Panc1 (cell line): Measurements from ENCODE around the gene SARNP. TPM values are rescaled to one million over a fixed set of nuclear protein-coding genes. Genes with fewer than 3 reads are reported as not detected.

ENCODE experiments used
- ATAC-seq: fragments of 200-7000 bp; cut with Tn5 transposase; 2 replicates; pipeline ENCODE4 v1.9.1; 2020; ENCODE audit warnings: mild to moderate bottlenecking, moderate library complexity
- BruUV-seq: library from RNA; stranded (reverse); fragments of 400-500 nt; replicated peaks from 2 replicates; lab custom pipeline; 2021; lab: Mats Ljungman, UMichigan
- CTCF ChIA-PET: fragments of 300-600 bp; sonication (Branson Sonifier 250); formaldehyde crosslinking; loops from one replicate; lab custom pipeline; 2022; ENCODE audit warnings: antibody characterized with exemption; lab: Charles Lee
- POLR2A ChIA-PET: fragments of 300-600 bp; sonication (Branson Sonifier 250); formaldehyde crosslinking; loops from one replicate; lab custom pipeline; 2022; ENCODE audit warnings: antibody characterized with exemption; lab: Charles Lee
- DNase-seq: peaks from one replicate; pipeline ENCODE4 v3.0.0-alpha.2; 2010; ENCODE audit warnings: low read depth, low spot score
- H3K27ac ChIP-seq: 2 replicates; pipeline ENCODE4 v1.5.1; 2011; ENCODE audit warnings: mild to moderate bottlenecking, low read length, inconsistent platforms
- H3K27me3 ChIP-seq: fragments of 200-500 bp; sonication (Bioruptor generic); 2 replicates; pipeline ENCODE4 v1.6.0; 2014; ENCODE audit warnings: low read length, inconsistent platforms; ENCODE audit not compliant: control insufficient read depth, insufficient read depth
- H3K36me3 ChIP-seq: fragments of 200-500 bp; sonication (Bioruptor generic); 2 replicates; pipeline ENCODE4 v1.5.1; 2014; ENCODE audit warnings: inconsistent platforms, mild to moderate bottlenecking, low read length, moderate library complexity; ENCODE audit not compliant: control insufficient read depth, insufficient read depth
- H3K4me1 ChIP-seq: 2 replicates; pipeline ENCODE4 v1.5.1; 2011; ENCODE audit warnings: inconsistent platforms, mild to moderate bottlenecking, low read length, moderate library complexity; ENCODE audit not compliant: control insufficient read depth, insufficient read depth
- H3K4me3 ChIP-seq, 2 experiments: 2 replicates each; pipeline ENCODE4 v1.5.1; 2011 to 2012; ENCODE audit warnings: low read depth in 2 of 2, low read length in 2 of 2, mild to moderate bottlenecking in 2 of 2, inconsistent platforms in 1 of 2, moderate library complexity in 1 of 2
- H3K9me3 ChIP-seq: fragments of 200-500 bp; sonication (Bioruptor generic); 2 replicates; pipeline ENCODE4 v1.5.1; 2014; ENCODE audit warnings: low read depth, mild to moderate bottlenecking, inconsistent platforms, low read length, moderate library complexity; ENCODE audit not compliant: control insufficient read depth, insufficient read depth
- POLR2AphosphoS5 ChIP-seq: IDR thresholded peaks from 2 replicates; pipeline ENCODE4 v1.6.1; 2012; ENCODE audit warnings: mild to moderate bottlenecking, low read depth, low read length, moderate library complexity
- SIN3A ChIP-seq: IDR thresholded peaks from 2 replicates; pipeline ENCODE4 v1.6.1; 2012; ENCODE audit warnings: low read depth, mild to moderate bottlenecking, low read length, moderate library complexity, borderline replicate concordance; ENCODE audit not compliant: insufficient read depth
- TCF7L2 ChIP-seq: IDR thresholded peaks from 2 replicates; pipeline ENCODE4 v1.6.1; 2011; ENCODE audit warnings: mild to moderate bottlenecking, low read depth, low read length, inconsistent platforms
- in situ Hi-C: cut with HindIII; loops from 2 replicates; pipeline ENCODE4 v1.10.0; 2016; ENCODE audit warnings: low sequenced_read_pairs, low pct_unique_long_range_greater_than_20kb
- intact Hi-C: fragments of 100-400 bp; cut with micrococcal nuclease; formaldehyde crosslinking; loops from one replicate; pipeline ENCODE4 v1.10.0; 2022; ENCODE audit not compliant: unreplicated experiment
- total RNA-seq: library from RNA; stranded (reverse); gene quantifications from one replicate; pipeline ENCODE4 v1.2.1, GENCODE V29; 2021; ENCODE audit not compliant: unreplicated experiment
- TF ChIP-seq, protein P1 (sequence below): fragments of 450-650 bp; IDR thresholded peaks from 2 replicates; pipeline ENCODE4 v1.5.1; 2017; ENCODE audit warnings: mild to moderate bottlenecking
- TF ChIP-seq, protein P2 (sequence below), 2 experiments: IDR thresholded peaks; 2 replicates each; pipeline ENCODE4 v1.6.1; 2011 to 2012; ENCODE audit warnings: low read depth in 2 of 2, control low read depth in 1 of 2, low read length in 1 of 2, mild to moderate bottlenecking in 1 of 2, moderate library complexity in 1 of 2; ENCODE audit not compliant: insufficient read depth in 1 of 2

SARNP gene
- total RNA-seq, 1 experiment from 2014 or later, result 69.3 TPM

DNA sequence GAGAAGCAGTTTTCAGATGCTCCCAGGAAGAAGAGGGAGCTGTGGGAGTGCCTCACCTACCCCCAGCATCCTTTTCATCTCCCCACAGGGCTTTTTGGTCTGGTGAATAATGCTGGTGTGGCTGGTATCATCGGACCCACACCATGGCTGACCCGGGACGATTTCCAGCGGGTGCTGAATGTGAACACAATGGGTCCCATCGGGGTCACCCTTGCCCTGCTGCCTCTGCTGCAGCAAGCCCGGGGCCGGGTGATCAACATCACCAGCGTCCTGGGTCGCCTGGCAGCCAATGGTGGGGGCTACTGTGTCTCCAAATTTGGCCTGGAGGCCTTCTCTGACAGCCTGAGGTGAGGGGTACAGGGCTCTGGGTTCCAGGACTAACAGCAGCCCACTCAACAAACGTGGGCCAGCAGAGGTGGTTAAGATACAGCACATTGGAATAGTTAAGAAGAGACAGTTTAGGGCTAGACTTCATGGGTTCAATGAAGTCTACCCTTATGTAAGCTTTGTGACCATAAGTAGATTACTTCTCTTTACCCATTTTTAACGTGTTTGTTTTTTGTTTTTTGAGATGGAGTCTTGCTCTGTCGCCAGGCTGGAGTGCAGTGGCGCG, 95.8 kb downstream of the SARNP start:
- Histone ChIP-seq H3K9me3 (no peaks in the 10 kb centered on the region), H3K4me1 (peaks cover 35% of the 10 kb centered on the region), H3K27ac (no peak overlapping the region), H3K27me3 (no peaks in the 10 kb centered on the region), H3K4me3 (no peak overlapping the region), H3K36me3 (peaks cover 8% of the 10 kb centered on the region)
- BruUV-seq, result no TSS peak
- POLR2A ChIA-PET, result interaction anchor here (0.6 kb wide), 1 partner anchor 8 kb away, joined by 3 read pairs; no protein-coding TSS in a partner anchor
- in situ Hi-C loops (no loop called here), intact Hi-C loops (loop anchor here (2.0 to 10.0 kb wide), 3 partner anchors 41 to 527 kb away; a partner anchor contains a TSS)
- TF ChIP-seq, protein P1, sequence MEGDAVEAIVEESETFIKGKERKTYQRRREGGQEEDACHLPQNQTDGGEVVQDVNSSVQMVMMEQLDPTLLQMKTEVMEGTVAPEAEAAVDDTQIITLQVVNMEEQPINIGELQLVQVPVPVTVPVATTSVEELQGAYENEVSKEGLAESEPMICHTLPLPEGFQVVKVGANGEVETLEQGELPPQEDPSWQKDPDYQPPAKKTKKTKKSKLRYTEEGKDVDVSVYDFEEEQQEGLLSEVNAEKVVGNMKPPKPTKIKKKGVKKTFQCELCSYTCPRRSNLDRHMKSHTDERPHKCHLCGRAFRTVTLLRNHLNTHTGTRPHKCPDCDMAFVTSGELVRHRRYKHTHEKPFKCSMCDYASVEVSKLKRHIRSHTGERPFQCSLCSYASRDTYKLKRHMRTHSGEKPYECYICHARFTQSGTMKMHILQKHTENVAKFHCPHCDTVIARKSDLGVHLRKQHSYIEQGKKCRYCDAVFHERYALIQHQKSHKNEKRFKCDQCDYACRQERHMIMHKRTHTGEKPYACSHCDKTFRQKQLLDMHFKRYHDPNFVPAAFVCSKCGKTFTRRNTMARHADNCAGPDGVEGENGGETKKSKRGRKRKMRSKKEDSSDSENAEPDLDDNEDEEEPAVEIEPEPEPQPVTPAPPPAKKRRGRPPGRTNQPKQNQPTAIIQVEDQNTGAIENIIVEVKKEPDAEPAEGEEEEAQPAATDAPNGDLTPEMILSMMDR, result no peak
- no peak for TF ChIP-seq TCF7L2
- no peak for TF ChIP-seq SIN3A
- TF ChIP-seq, protein P2, sequence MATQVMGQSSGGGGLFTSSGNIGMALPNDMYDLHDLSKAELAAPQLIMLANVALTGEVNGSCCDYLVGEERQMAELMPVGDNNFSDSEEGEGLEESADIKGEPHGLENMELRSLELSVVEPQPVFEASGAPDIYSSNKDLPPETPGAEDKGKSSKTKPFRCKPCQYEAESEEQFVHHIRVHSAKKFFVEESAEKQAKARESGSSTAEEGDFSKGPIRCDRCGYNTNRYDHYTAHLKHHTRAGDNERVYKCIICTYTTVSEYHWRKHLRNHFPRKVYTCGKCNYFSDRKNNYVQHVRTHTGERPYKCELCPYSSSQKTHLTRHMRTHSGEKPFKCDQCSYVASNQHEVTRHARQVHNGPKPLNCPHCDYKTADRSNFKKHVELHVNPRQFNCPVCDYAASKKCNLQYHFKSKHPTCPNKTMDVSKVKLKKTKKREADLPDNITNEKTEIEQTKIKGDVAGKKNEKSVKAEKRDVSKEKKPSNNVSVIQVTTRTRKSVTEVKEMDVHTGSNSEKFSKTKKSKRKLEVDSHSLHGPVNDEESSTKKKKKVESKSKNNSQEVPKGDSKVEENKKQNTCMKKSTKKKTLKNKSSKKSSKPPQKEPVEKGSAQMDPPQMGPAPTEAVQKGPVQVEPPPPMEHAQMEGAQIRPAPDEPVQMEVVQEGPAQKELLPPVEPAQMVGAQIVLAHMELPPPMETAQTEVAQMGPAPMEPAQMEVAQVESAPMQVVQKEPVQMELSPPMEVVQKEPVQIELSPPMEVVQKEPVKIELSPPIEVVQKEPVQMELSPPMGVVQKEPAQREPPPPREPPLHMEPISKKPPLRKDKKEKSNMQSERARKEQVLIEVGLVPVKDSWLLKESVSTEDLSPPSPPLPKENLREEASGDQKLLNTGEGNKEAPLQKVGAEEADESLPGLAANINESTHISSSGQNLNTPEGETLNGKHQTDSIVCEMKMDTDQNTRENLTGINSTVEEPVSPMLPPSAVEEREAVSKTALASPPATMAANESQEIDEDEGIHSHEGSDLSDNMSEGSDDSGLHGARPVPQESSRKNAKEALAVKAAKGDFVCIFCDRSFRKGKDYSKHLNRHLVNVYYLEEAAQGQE (IDR thresholded peaks at IDR 0.05; ENCODE audit: insufficient read depth in 1 of 2, low read depth in 2 of 2, low read length in 1 of 2), result no peak
- TF ChIP-seq POLR2AphosphoS5, result no peak
- peak; percentile 18 for ATAC-seq
- no peak for DNase-seq
- CTCF ChIA-PET, result interaction anchor here (0.6 to 1.2 kb wide), 2 partner anchors 40 to 63 kb away, joined by 3 to 9 read pairs; a partner anchor contains a TSS

DNA sequence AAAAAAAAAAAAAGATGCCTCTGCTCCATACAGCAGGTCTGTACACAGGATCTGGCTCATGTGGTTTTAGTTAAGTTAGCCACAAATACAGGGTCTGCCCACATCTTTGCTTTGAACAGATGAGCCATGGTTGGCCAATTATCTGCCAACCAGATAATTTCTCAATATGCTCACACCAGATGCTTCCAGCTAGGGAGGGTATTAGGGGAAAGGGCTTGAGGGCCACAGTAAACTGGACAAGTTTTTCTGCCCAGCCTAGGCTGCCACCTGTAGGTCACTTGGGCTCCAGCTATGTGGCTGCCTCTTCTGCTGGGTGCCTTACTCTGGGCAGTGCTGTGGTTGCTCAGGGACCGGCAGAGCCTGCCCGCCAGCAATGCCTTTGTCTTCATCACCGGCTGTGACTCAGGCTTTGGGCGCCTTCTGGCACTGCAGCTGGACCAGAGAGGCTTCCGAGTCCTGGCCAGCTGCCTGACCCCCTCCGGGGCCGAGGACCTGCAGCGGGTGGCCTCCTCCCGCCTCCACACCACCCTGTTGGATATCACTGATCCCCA, 96.6 kb downstream of the SARNP start:
- POLR2A ChIA-PET, result interaction anchor here (0.7 kb wide), 1 partner anchor 1281 kb away, joined by 12 read pairs; no protein-coding TSS in a partner anchor
- intact Hi-C loops, result loop anchor here (2.0 to 10.0 kb wide), 3 partner anchors 40 to 526 kb away; a partner anchor contains a TSS
- H3K4me3 ChIP-seq, result no peak overlapping the region

More for the DNA sequence above, 96.6 kb downstream of the SARNP start:
- ATAC-seq, result peak; percentile 88
- Histone ChIP-seq H3K9me3 (no peaks in the 10 kb centered on the region), H3K4me1 (peaks cover 31% of the 10 kb centered on the region), H3K36me3 (peaks cover 8% of the 10 kb centered on the region), H3K27ac (no peak overlapping the region), H3K27me3 (no peaks in the 10 kb centered on the region)
- CTCF ChIA-PET, result interaction anchor here (0.5 to 1.2 kb wide), 3 partner anchors 17 to 44 kb away, joined by 3 to 9 read pairs (median 4); a partner anchor contains a TSS
- in situ Hi-C loops, result no loop called here
- peak; percentile 78 for DNase-seq
- BruUV-seq, result no TSS peak
- TF ChIP-seq, protein P1, result peak; percentile 88
- TF ChIP-seq, protein P2 (IDR thresholded peaks at IDR 0.05; ENCODE audit: insufficient read depth in 1 of 2, low read depth in 2 of 2, low read length in 1 of 2), result no peak
